ENCODE measurements around the gene HBZ.
"Not testable (repeated sequence)": the region's sequence is repeated elsewhere in the genome, so short reads cannot be mapped to it uniquely, and the experiment has no call there.

Gene HBZ

GRCh38 chr16:152141-153128, at the start of gene HBZ:
Gene HBZ, plus strand, starts transcription at chr16:152644. Its CDS starts 266 bp downstream, at chr16:152910.
- no peak for DNase-seq

- no peak for DNase-seq
Observed at GRCh38 chr16:104355-104754, 48.1 kb upstream of the HBZ start.

GRCh38 chr16:104928-105327, 47.5 kb upstream of the HBZ start:
- no peak for DNase-seq

- DNase-seq: no peak
Observed at GRCh38 chr16:105521-105920, 46.9 kb upstream of the HBZ start.

GRCh38 chr16:106623-107324, 45.7 kb upstream of the HBZ start:
- peak; percentile 52 for DNase-seq

GRCh38 chr16:112153-112840, 40.1 kb upstream of the HBZ start:
- no peak for DNase-seq

GRCh38 chr16:114327-114726, 38.1 kb upstream of the HBZ start:
- no peak for DNase-seq

GRCh38 chr16:116015-116414, 36.4 kb upstream of the HBZ start:
- DNase-seq: no peak

GRCh38 chr16:117379-118365, 34.8 kb upstream of the HBZ start:
- DNase-seq: peak; percentile 82

GRCh38 chr16:118857-119256, 33.6 kb upstream of the HBZ start:
- DNase-seq: no peak

GRCh38 chr16:119295-119694, 33.1 kb upstream of the HBZ start:
- DNase-seq: no peak

GRCh38 chr16:119835-120491, 32.5 kb upstream of the HBZ start:
- no peak for DNase-seq

GRCh38 chr16:120756-121155, 31.7 kb upstream of the HBZ start:
- DNase-seq: no peak

GRCh38 chr16:122361-122760, 30.1 kb upstream of the HBZ start:
- no peak for DNase-seq

GRCh38 chr16:123558-124350, 28.7 kb upstream of the HBZ start:
- DNase-seq: not testable (repeated sequence)

GRCh38 chr16:125011-125410, 27.4 kb upstream of the HBZ start:
- DNase-seq: no peak

GRCh38 chr16:129075-129474, 23.4 kb upstream of the HBZ start:
- no peak for DNase-seq

- DNase-seq: no peak
Observed at GRCh38 chr16:130533-131173, 21.8 kb upstream of the HBZ start.

GRCh38 chr16:132120-132519, 20.3 kb upstream of the HBZ start:
- no peak for DNase-seq

- no peak for DNase-seq
Observed at GRCh38 chr16:133716-134115, 18.7 kb upstream of the HBZ start.

All from stimulated activated CD8-positive, alpha-beta memory T cell treated with anti-CD3 and anti-CD28 coated beads, Interleukin-4, amount 100 ng/mL, for 48 hours (primary cell).